IMR-90 (cell line): ENCODE measurements around the gene NUDT5.

Experiments
- BHLHE40 ChIP-seq: fragments of 150-350 bp; IDR thresholded peaks from 2 replicates; pipeline ENCODE4 v1.6.1; 2016; ENCODE audit warnings: mild to moderate bottlenecking, low read depth, low read length
- CEBPB ChIP-seq: IDR thresholded peaks from 2 replicates; pipeline ENCODE4 v1.6.1; 2012; ENCODE audit warnings: low read depth, low read length, improper control_type of control experiment
- CHD1 ChIP-seq: IDR thresholded peaks from 2 replicates; pipeline ENCODE4 v1.6.1; 2012; ENCODE audit warnings: low read depth, low read length, improper control_type of control experiment
- CTCF ChIP-seq: conservative IDR thresholded peaks from 2 replicates; pipeline ENCODE4 v1.5.1; 2012; ENCODE audit warnings: mild to moderate bottlenecking, low read depth, low read length, improper control_type of control experiment
- FOS ChIP-seq: fragments of 150-350 bp; IDR thresholded peaks from 2 replicates; pipeline ENCODE4 v1.6.1; 2016; ENCODE audit warnings: low read depth, low read length
- MAFK ChIP-seq: IDR thresholded peaks from 2 replicates; pipeline ENCODE4 v1.6.1; 2012; ENCODE audit warnings: low read depth, low read length, improper control_type of control experiment
- NFE2L2 ChIP-seq: fragments of 150-350 bp; IDR thresholded peaks from 2 replicates; pipeline ENCODE4 v1.6.1; 2016; ENCODE audit warnings: low read depth, mild to moderate bottlenecking, low read length
- POLR2A ChIP-seq: IDR thresholded peaks from 2 replicates; pipeline ENCODE4 v1.6.1; 2012; ENCODE audit warnings: mild to moderate bottlenecking, low read depth, low read length
- RAD21 ChIP-seq: IDR thresholded peaks from 2 replicates; pipeline ENCODE4 v1.6.1; 2012; ENCODE audit warnings: low read length, improper control_type of control experiment
- RCOR1 ChIP-seq: IDR thresholded peaks from 2 replicates; pipeline ENCODE4 v1.6.1; 2012; ENCODE audit warnings: mild to moderate bottlenecking, low read length, improper control_type of control experiment; ENCODE audit not compliant: insufficient replicate concordance
- RFX5 ChIP-seq: IDR thresholded peaks from 2 replicates; pipeline ENCODE4 v1.8.0; 2012; ENCODE audit warnings: low read depth, mild to moderate bottlenecking, low read length, moderate library complexity
- SMC3 ChIP-seq: fragments of 150-350 bp; IDR thresholded peaks from 2 replicates; pipeline ENCODE4 v1.6.1; 2016; ENCODE audit warnings: low read depth, mild to moderate bottlenecking, antibody characterized with exemption, low read length, moderate library complexity
- USF2 ChIP-seq: fragments of 150-350 bp; IDR thresholded peaks from 2 replicates; pipeline ENCODE4 v1.6.1; 2017; ENCODE audit warnings: mild to moderate bottlenecking, antibody characterized with exemption, low read length, low read depth

GRCh38 chr10:12235116-12235694 lies 39.5 kb upstream of the NUDT5 start:
- no peak for TF ChIP-seq POLR2A
- no peak for TF ChIP-seq CHD1
- no peak for TF ChIP-seq CTCF
- TF ChIP-seq RAD21, result no peak
- TF ChIP-seq BHLHE40, result no peak
- TF ChIP-seq CEBPB, result no peak
- no peak for TF ChIP-seq FOS
- TF ChIP-seq RFX5, result no peak
- TF ChIP-seq SMC3, result no peak
- TF ChIP-seq USF2, result no peak
- TF ChIP-seq NFE2L2, result no peak
- TF ChIP-seq RCOR1, result no peak
- no peak for TF ChIP-seq MAFK
